SU-DHL-6 (cell line): ENCODE data around the gene TBC1D5.

ENCODE experiments used
- H2AFZ ChIP-seq: fragments of 200-600 bp; sonication (generic); 2 replicates; pipeline ENCODE4 v1.6.1; 2014; ENCODE audit warnings: low read depth, mild to moderate bottlenecking, moderate library complexity, mixed read lengths, antibody characterized with exemption, low read length; ENCODE audit not compliant: severe bottlenecking
- H3F3A ChIP-seq: fragments of 200-600 bp; shearing (Covaris generic); 2 replicates; pipeline ENCODE4 v1.6.0; 2016; ENCODE audit warnings: antibody characterized with exemption, mild to moderate bottlenecking; ENCODE audit not compliant: insufficient read depth
- H3K27ac ChIP-seq: fragments of 200-600 bp; sonication (generic); 2 replicates; pipeline ENCODE4 v1.5.1; 2016; ENCODE audit warnings: low read depth, mild to moderate bottlenecking, low read length, moderate library complexity, mixed read lengths
- H3K27me3 ChIP-seq: fragments of 200-600 bp; sonication (generic), shearing (Covaris generic); 2 replicates; pipeline ENCODE4 v1.6.0; 2014; ENCODE audit warnings: mild to moderate bottlenecking, low read length
- H3K36me3 ChIP-seq: fragments of 200-600 bp; sonication (generic); 2 replicates; pipeline ENCODE4 v1.6.1; 2014; ENCODE audit warnings: mild to moderate bottlenecking, low read length, mixed read lengths
- H3K4me2 ChIP-seq: fragments of 300-600, 200-600 bp; shearing (Covaris generic), sonication (generic); 2 replicates; pipeline ENCODE4 v1.6.0; 2014; ENCODE audit warnings: low read length, low read depth, mild to moderate bottlenecking; ENCODE audit not compliant: poor library complexity, severe bottlenecking
- H3K4me3 ChIP-seq: fragments of 200-600 bp; sonication (generic); 2 replicates; pipeline ENCODE4 v1.5.1; 2014; ENCODE audit warnings: antibody characterized with exemption, low read length, mild to moderate bottlenecking, mixed read lengths; ENCODE audit not compliant: insufficient read depth, poor library complexity, severe bottlenecking
- H3K79me2 ChIP-seq: fragments of 200-600 bp; sonication (generic); 2 replicates; pipeline ENCODE4 v1.6.1; 2014; ENCODE audit warnings: mild to moderate bottlenecking, low read length, moderate library complexity; ENCODE audit not compliant: insufficient read depth
- H3K9ac ChIP-seq: fragments of 200-600 bp; sonication (generic); 2 replicates; pipeline ENCODE4 v1.7.0; 2014; ENCODE audit warnings: mild to moderate bottlenecking, low read length
- H3K9me2 ChIP-seq: fragments of 200-600 bp; sonication (generic); replicated peaks from 2 replicates; pipeline ENCODE4 v1.6.1; 2014; ENCODE audit warnings: low read length; ENCODE audit not compliant: insufficient read depth
- H3K9me3 ChIP-seq: fragments of 200-600 bp; sonication (generic); 2 replicates; pipeline ENCODE4 v1.6.1; 2014; ENCODE audit warnings: low read length, mixed read lengths; ENCODE audit not compliant: insufficient read depth
- H4K20me1 ChIP-seq: fragments of 200-600 bp; sonication (generic); 2 replicates; pipeline ENCODE4 v1.6.1; 2014; ENCODE audit warnings: low read depth, mild to moderate bottlenecking, antibody characterized with exemption, low read length, moderate library complexity, mixed read lengths
- CTCF ChIP-seq: fragments of 200-600 bp; sonication (generic); IDR thresholded peaks from one replicate; pipeline ENCODE4 v1.5.1; 2017; ENCODE audit warnings: antibody characterized with exemption, mild to moderate bottlenecking, low read length, moderate library complexity; ENCODE audit not compliant: insufficient read depth, poor library complexity, severe bottlenecking
- EZH2phosphoT487 ChIP-seq: fragments of 200-600 bp; sonication (generic), shearing (Covaris generic); conservative IDR thresholded peaks from 2 replicates; pipeline ENCODE4 v1.6.1; 2018; ENCODE audit warnings: mild to moderate bottlenecking, antibody characterized with exemption, low read length, moderate library complexity, mixed read lengths

TBC1D5 gene

DNA sequence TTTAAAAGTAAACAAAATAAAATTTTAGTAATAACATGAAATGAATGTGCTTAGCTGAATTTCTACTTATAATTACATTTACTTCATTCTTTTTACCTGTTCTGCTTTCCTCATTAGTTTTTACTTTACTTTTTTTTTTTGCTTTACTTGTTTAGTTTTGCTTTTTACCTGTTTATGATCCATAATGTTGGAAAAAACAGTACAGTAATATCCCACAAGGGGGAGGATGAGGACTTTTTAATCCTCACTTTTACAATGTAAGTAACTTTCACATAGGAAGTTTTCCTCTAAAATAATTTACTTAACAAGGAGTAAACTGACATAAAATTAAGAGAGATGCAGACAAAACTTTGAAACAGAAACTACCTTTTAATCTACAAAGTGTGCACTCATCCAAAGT, 268.7 kb downstream of the TBC1D5 start:
- Histone ChIP-seq H3K79me2 (no peaks in the 10 kb centered on the region), H3K27me3 (no peaks in the 10 kb centered on the region), H3K4me3 (no peak overlapping the region), H3K9ac (no peak overlapping the region), H3K9me2 (no peaks in the 10 kb centered on the region), H3K36me3 (no peaks in the 10 kb centered on the region), H3K4me2 (no peak overlapping the region), H3K9me3 (no peaks in the 10 kb centered on the region), H3F3A (0 out of 2 replicates have a peak, but pooled peaks cover 2% of the 10 kb centered on the region), H4K20me1 (no peaks in the 10 kb centered on the region), H3K27ac (no peak overlapping the region), H2AFZ (no peak overlapping the region)
- TF ChIP-seq EZH2phosphoT487 (no peak), CTCF (no peak)

GRCh38 chr3:17469954-17470353, 272.5 kb downstream of the TBC1D5 start:
- no peaks in the 10 kb centered on the region for H3K79me2 ChIP-seq
- no peak overlapping the region for H3K9ac ChIP-seq
- H3F3A ChIP-seq = 0 out of 2 replicates have a peak, but pooled peaks cover 2% of the 10 kb centered on the region
- no peak overlapping the region for H3K27ac ChIP-seq
- TF ChIP-seq EZH2phosphoT487 (no peak), CTCF (no peak)
- H2AFZ ChIP-seq = no peak overlapping the region
- H3K9me2 ChIP-seq = no peaks in the 10 kb centered on the region
- H4K20me1 ChIP-seq = no peaks in the 10 kb centered on the region
- no peaks in the 10 kb centered on the region for H3K36me3 ChIP-seq
- H3K4me2 ChIP-seq = no peak overlapping the region
- H3K27me3 ChIP-seq = no peaks in the 10 kb centered on the region
- no peaks in the 10 kb centered on the region for H3K9me3 ChIP-seq
- H3K4me3 ChIP-seq = no peak overlapping the region

DNA sequence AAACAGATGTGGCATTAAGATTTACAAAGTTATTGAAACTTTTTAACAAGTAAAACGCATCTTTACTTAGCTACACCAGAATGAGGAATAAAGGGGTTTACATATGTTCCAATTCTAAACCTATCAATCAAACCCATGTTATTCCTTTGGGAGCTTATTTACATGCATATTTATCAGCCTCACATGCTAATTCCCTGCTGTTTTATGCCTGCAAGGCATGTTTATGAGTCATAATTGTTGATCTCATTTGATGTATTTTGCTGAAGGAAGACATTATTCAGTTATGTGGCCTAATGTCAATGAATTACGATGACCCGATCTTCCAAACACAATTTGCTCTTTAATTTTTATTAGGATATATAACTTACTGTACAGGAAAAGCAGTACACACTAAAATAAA, 272.9 kb downstream of the TBC1D5 start:
- H3K9me3 ChIP-seq = no peaks in the 10 kb centered on the region
- no peak overlapping the region for H3K4me3 ChIP-seq
- TF ChIP-seq CTCF = no peak
- no peak for TF ChIP-seq EZH2phosphoT487
- no peaks in the 10 kb centered on the region for H4K20me1 ChIP-seq
- no peak overlapping the region for H2AFZ ChIP-seq
- H3K4me2 ChIP-seq = no peak overlapping the region
- H3K27me3 ChIP-seq = no peaks in the 10 kb centered on the region
- no peak overlapping the region for H3K27ac ChIP-seq
- no peaks in the 10 kb centered on the region for H3K9me2 ChIP-seq
- no peaks in the 10 kb centered on the region for H3K79me2 ChIP-seq
- 0 out of 2 replicates have a peak, but pooled peaks cover 2% of the 10 kb centered on the region for H3F3A ChIP-seq
- H3K9ac ChIP-seq = no peak overlapping the region
- H3K36me3 ChIP-seq = no peaks in the 10 kb centered on the region
